Sigmoid colon (tissue), 7 donors: ENCODE measurements around the gene RIPK4. TPM values are rescaled to one million over a fixed set of nuclear protein-coding genes. Genes with fewer than 3 reads are reported as not detected.
A peak's percentile ranks its signal among the peaks of the same experiment; 100 is the strongest.

Source experiments
- DNase-seq: peaks from one replicate; pipeline ENCODE4 v3.0.0-alpha.2; 2019
- H3K27ac ChIP-seq, 4 donors: fragments of 200-600 bp; sonication (generic); one replicate each; pipeline ENCODE4 v1.5.1; 2016 to 2019; ENCODE audit warnings: mild to moderate bottlenecking in 1 of 4
- H3K27me3 ChIP-seq, 3 donors: fragments of 200-600 bp; sonication (generic); one replicate each; pipeline ENCODE4 v1.5.1; 2019; ENCODE audit warnings: mild to moderate bottlenecking in 1 of 3
- H3K36me3 ChIP-seq, 4 donors: fragments of 200-600 bp; sonication (generic); one replicate each; pipeline ENCODE4 v1.5.1; 2016 to 2019
- H3K4me1 ChIP-seq, 4 donors: fragments of 200-600 bp; sonication (generic); one replicate each; pipeline ENCODE4 v1.5.1; 2017 to 2019
- H3K4me3 ChIP-seq, 4 donors: fragments of 200-600 bp; sonication (generic); one replicate each; pipeline ENCODE4 v1.5.1; 2017 to 2019; ENCODE audit warnings: mild to moderate bottlenecking in 2 of 4, moderate library complexity in 1 of 4
- H3K9me3 ChIP-seq, 4 donors: fragments of 200-600 bp in 3 of 4; sonication (generic) in 3 of 4; one replicate each; pipeline versions ENCODE4 v1.5.1 to v1.6.1; 2013 to 2019
- CTCF ChIP-seq, 4 experiments: fragments of 450-650 bp in 3 of 4; fragments of 200-600 bp in 1 of 4; IDR thresholded peaks; one replicate each; pipeline ENCODE4 v1.5.1; 2016 to 2019; ENCODE audit warnings: antibody characterized with exemption in 4 of 4, mild to moderate bottlenecking in 3 of 4, moderate library complexity in 2 of 4
- EP300 ChIP-seq, 4 donors: sonication (generic); formaldehyde crosslinking; IDR thresholded peaks; one replicate each; pipeline ENCODE4 v1.6.1; 2017; ENCODE audit warnings: antibody characterized with exemption in 4 of 4
- POLR2A ChIP-seq, 2 donors: fragments of 450-650 bp; IDR thresholded peaks; one replicate each; pipeline ENCODE4 v1.6.1; 2016; ENCODE audit warnings: antibody characterized with exemption in 2 of 2, mild to moderate bottlenecking in 2 of 2, moderate library complexity in 2 of 2
- POLR2AphosphoS5 ChIP-seq, 4 donors: sonication (generic); formaldehyde crosslinking; IDR thresholded peaks; one replicate each; pipeline ENCODE4 v1.6.1; 2017; ENCODE audit warnings: antibody characterized with exemption in 4 of 4
- WGBS, 2 donors: extraction: QIAGEN DNeasy Blood & Tissue Kit; methylation state at CpG; one replicate each; pipeline ENCODE4 v1.1.7; 2013; 5-methylcytosine and 5-hydroxymethylcytosine counted together
- intact Hi-C: fragments of 100-400 bp; cut with DNase I; formaldehyde crosslinking; loops from one replicate; pipeline ENCODE4 v1.15.1; 2023
- polyA plus RNA-seq, 3 donors: library from polyadenylated mRNA; stranded (reverse); fragments of 200-250 nt; gene quantifications; one replicate each; pipeline ENCODE4 v1.2.3, GENCODE V29; 2013
- total RNA-seq, 4 donors: library from RNA; depleted of rRNA; stranded (reverse); fragments of >200 nt; gene quantifications; one replicate each; pipeline ENCODE4 v1.1.0, GENCODE V29; 2016
- donor health status: healthy with polysubstance abuse.
- donor health status: Bipolar disorder and iron deficiency.
- donor health status: healthy.

RIPK4 gene
- total RNA-seq (under 1 TPM; under 0.01 to 0.54 (median 0.30) TPM), polyA plus RNA-seq (1 to 10 TPM; 4.0 to 7.8 (median 6.9) TPM)

DNA sequence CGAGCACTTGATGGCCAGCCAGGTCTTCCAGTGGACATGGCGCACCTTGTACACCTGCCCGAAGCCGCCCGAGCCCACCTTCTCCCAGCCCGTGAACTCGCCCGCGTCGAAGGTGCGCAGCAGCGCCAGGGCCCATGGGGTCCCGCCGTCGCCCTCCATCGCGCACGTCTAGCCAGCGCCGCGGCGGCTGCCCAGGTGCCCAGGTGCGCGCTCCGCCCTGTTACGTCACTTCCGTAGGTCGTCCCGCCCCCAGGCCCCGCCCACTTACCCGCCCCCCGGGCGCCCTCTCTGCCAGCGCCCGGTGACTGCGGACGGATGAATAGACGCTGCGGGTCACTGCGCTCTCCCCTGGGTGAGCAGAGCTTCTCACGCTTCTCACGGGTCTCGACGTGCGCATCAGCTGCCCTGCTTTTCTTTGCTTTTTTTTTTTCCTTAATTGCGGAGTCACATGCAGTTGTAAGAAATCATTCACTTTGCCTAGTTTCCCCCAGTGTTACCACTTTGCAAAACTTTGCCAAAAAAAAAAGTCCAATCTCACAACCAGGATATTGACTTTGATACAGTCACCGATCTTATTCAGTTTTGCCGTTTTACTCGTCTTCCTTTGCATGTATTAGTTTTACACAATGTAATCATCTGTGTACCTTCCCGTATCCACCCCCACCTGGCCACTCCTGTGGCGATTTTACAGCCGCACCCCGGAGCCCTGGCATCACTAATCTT is at the start of gene RIPK4:
Gene RIPK4, minus strand, starts transcription at position 170 of the 723 bp plus-strand sequence. Its CDS starts 11 bp downstream, at position 159.
- H3K27ac ChIP-seq, result peak within 1 kb of the TSS; percentile 15 to 66 (median 36)
- WGBS, 2 donors, result 2 to 3% methylated on average over 53 of the region's 53 CpGs
- TF ChIP-seq POLR2A (IDR thresholded peaks at IDR 0.05) (peak in 1 of 2 donors; percentile 62), EP300 (IDR thresholded peaks at IDR 0.05) (no peak), POLR2AphosphoS5 (IDR thresholded peaks at IDR 0.05) (peak in 3 of 4 donors; percentile 10 to 63 (median 28)), CTCF (IDR thresholded peaks at IDR 0.05) (no peak)
- no peaks in the 10 kb centered on the region for H3K36me3 ChIP-seq
- peaks cover 0 to 34% (median 27%) of the 10 kb centered on the region in 4 donors for H3K4me1 ChIP-seq
- peak; percentile 53 for DNase-seq
- peaks cover 45 to 100% (median 83%) of the 10 kb centered on the region in 3 donors for H3K27me3 ChIP-seq
- H3K4me3 ChIP-seq, result peak within 1 kb of the TSS; percentile 24 to 39 (median 38)
- intact Hi-C loops, result no loop called here
- H3K9me3 ChIP-seq, result no peaks in the 10 kb centered on the region

DNA sequence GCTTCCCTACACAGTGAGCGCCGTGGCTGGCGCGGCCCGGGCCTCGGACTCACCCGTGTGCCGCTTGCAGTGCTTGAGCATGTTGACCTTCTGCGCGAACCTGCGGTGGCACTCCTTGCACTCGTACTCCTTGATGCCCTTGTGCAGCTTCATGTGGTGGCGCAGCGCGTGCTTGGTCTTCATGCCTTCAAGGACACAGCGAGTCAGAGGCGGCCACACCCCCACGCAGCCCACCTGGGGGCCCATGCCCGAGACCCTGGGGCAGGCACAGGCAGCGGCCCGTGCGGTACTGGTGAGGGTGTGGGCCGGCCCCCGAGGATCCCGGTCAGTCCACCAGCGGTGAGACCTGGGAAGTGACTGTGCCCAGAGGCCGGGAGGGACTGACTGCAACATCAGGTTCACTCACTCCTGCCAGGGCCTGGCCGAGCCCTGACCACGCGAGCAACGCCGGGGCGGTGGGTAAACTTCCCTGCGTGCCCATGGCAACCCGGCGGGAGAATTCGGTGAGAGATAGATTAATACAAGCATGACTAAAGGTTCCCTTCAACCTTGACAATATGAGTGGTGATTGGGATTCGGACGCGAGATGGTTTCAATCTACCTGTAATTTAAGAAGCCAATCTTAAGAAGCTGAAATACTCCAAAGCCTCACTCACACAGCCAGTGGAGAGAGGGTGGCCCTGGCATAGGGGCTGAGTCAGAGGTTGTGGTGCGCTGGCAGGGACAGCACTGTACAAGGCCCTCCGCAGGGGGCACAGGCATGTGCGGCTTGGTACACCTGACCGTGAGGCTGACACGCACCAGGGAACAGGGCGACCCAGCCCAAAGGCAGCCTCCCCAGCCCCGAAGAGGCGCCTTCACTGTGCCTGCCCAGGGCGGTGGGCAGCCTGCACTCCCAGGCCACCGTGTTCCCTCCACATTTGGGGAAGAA is 49.1 kb upstream of the RIPK4 start:
- no peaks in the 10 kb centered on the region for H3K9me3 ChIP-seq
- intact Hi-C loops, result loop anchor here (1.0 kb wide), 1 partner anchor 301 kb away; no protein-coding TSS in a partner anchor
- H3K36me3 ChIP-seq, result peaks cover 0 to 35% (median 10%) of the 10 kb centered on the region in 4 donors
- DNase-seq, result peak; percentile 68
- WGBS, 2 donors, result 94 to 95% methylated on average over 50 of the region's 50 CpGs
- H3K27ac ChIP-seq, result no peak overlapping the region
- H3K4me1 ChIP-seq, result peaks cover 0 to 8% (median 3%) of the 10 kb centered on the region in 4 donors
- no peaks in the 10 kb centered on the region for H3K27me3 ChIP-seq
- H3K4me3 ChIP-seq, result no peak overlapping the region
- no peak for TF ChIP-seq POLR2AphosphoS5 (IDR thresholded peaks at IDR 0.05)
- TF ChIP-seq EP300 (IDR thresholded peaks at IDR 0.05), result no peak
- no peak for TF ChIP-seq POLR2A (IDR thresholded peaks at IDR 0.05)
- TF ChIP-seq CTCF (IDR thresholded peaks at IDR 0.05), result no peak

GRCh38 chr21:41813226-41813625 is 46.4 kb upstream of the RIPK4 start:
- no peaks in the 10 kb centered on the region for H3K27me3 ChIP-seq
- H3K36me3 ChIP-seq, result peaks cover 0 to 50% (median 13%) of the 10 kb centered on the region in 4 donors
- TF ChIP-seq POLR2A (IDR thresholded peaks at IDR 0.05), result no peak
- TF ChIP-seq POLR2AphosphoS5 (IDR thresholded peaks at IDR 0.05), result no peak
- TF ChIP-seq CTCF (IDR thresholded peaks at IDR 0.05), result no peak
- TF ChIP-seq EP300 (IDR thresholded peaks at IDR 0.05), result no peak
- H3K9me3 ChIP-seq, result no peaks in the 10 kb centered on the region
- WGBS, 2 donors, result 91 to 95% methylated on average over 11 of the region's 11 CpGs
- intact Hi-C loops, result no loop called here
- H3K4me1 ChIP-seq, result peaks cover 0 to 8% (median 3%) of the 10 kb centered on the region in 4 donors
- H3K27ac ChIP-seq, result no peak overlapping the region
- H3K4me3 ChIP-seq, result no peak overlapping the region
- no peak for DNase-seq

GRCh38 chr21:41812679-41813078 is 45.8 kb upstream of the RIPK4 start:
- 96% methylated on average over 13 of the region's 13 CpGs for WGBS, 2 donors
- Histone ChIP-seq H3K9me3 (no peaks in the 10 kb centered on the region), H3K36me3 (peaks cover 0 to 54% (median 13%) of the 10 kb centered on the region in 4 donors), H3K4me1 (peaks cover 0 to 8% (median 3%) of the 10 kb centered on the region in 4 donors), H3K4me3 (no peak overlapping the region), H3K27ac (no peak overlapping the region), H3K27me3 (no peaks in the 10 kb centered on the region)
- intact Hi-C loops, result no loop called here
- TF ChIP-seq CTCF (IDR thresholded peaks at IDR 0.05) (no peak), POLR2AphosphoS5 (IDR thresholded peaks at IDR 0.05) (no peak), EP300 (IDR thresholded peaks at IDR 0.05) (no peak), POLR2A (IDR thresholded peaks at IDR 0.05) (no peak)
- DNase-seq, result no peak
